SK-N-SH (cell line): ENCODE data around the gene MID1. TPM values are rescaled to one million over a fixed set of nuclear protein-coding genes. Genes with fewer than 3 reads are reported as not detected.

Source experiments
- CTCF ChIA-PET: fragments of 300-600, 350-600 bp; formaldehyde crosslinking; extraction: SDS; loops from one replicate; lab custom pipeline; 2021; lab: Yijun Ruan, JAX
- POLR2A ChIA-PET: fragments of 350-600 bp; sonication (Branson Sonifier 250); formaldehyde crosslinking; extraction: SDS; loops from one replicate; lab custom pipeline; 2020; ENCODE audit warnings: antibody characterized with exemption, inconsistent platforms; lab: Yijun Ruan, JAX
- DNase-seq: peaks from one replicate; pipeline ENCODE4 v3.0.0; 2012
- H2AFZ ChIP-seq: fragments of 200-600 bp; sonication (generic); 2 replicates; pipeline ENCODE4 v1.8.1; 2016; ENCODE audit warnings: antibody characterized with exemption, mild to moderate bottlenecking, low read depth
- H3F3A ChIP-seq: fragments of 200-600 bp; sonication (generic); replicated peaks from 2 replicates; pipeline ENCODE3; 2016; ENCODE audit warnings: antibody characterized with exemption, mild to moderate bottlenecking; ENCODE audit not compliant: insufficient read depth
- H3K27ac ChIP-seq, 2 experiments: fragments of 200-500 bp in 1 of 2; fragments of 200-600 bp in 1 of 2; sonication (Bioruptor generic) in 1 of 2; sonication (generic), shearing (Covaris generic) in 1 of 2; 2 replicates each; pipeline versions ENCODE4 v1.5.1 to v1.6.1; 2014 to 2016; ENCODE audit warnings: low read depth in 2 of 2, inconsistent platforms in 1 of 2, low read length in 1 of 2, mild to moderate bottlenecking in 1 of 2, mixed read lengths in 1 of 2
- H3K27me3 ChIP-seq: fragments of 200-600 bp; sonication (generic), shearing (Covaris generic); 2 replicates; pipeline ENCODE4 v1.6.1; 2016; ENCODE audit warnings: mixed run types; ENCODE audit not compliant: insufficient read depth
- H3K36me3 ChIP-seq, 2 experiments: fragments of 200-500 bp in 1 of 2; fragments of 200-600 bp in 1 of 2; sonication (Bioruptor generic) in 1 of 2; sonication (generic) in 1 of 2; replicated peaks in 1 of 2; 2 replicates each; pipeline versions ENCODE3 to v1.5.1; 2014 to 2016; ENCODE audit warnings: low read length in 1 of 2, mild to moderate bottlenecking in 1 of 2; ENCODE audit not compliant: insufficient read depth in 2 of 2, control insufficient read depth in 1 of 2
- H3K4me1 ChIP-seq, 2 experiments: fragments of 200-500 bp in 1 of 2; fragments of 200-600 bp in 1 of 2; sonication (Bioruptor generic) in 1 of 2; sonication (generic), shearing (Covaris generic) in 1 of 2; 2 replicates each; pipeline versions ENCODE4 v1.5.1 to v1.6.1; 2014 to 2016; ENCODE audit warnings: low read depth in 1 of 2, low read length in 1 of 2, mixed run types in 1 of 2; ENCODE audit not compliant: insufficient read depth in 2 of 2, control insufficient read depth in 1 of 2
- H3K4me2 ChIP-seq: fragments of 200-600 bp; sonication (generic), shearing (Covaris generic); 2 replicates; pipeline ENCODE4 v1.6.1; 2017; ENCODE audit warnings: mixed run types
- H3K4me3 ChIP-seq, 2 experiments: fragments of 200-500 bp in 1 of 2; fragments of 200-600 bp in 1 of 2; sonication (Bioruptor generic) in 1 of 2; sonication (generic), shearing (Covaris generic) in 1 of 2; 2 replicates each; pipeline versions ENCODE4 v1.5.1 to v1.8.1; 2014 to 2016; ENCODE audit warnings: low read depth in 2 of 2, inconsistent platforms in 1 of 2, low read length in 1 of 2, mild to moderate bottlenecking in 1 of 2, mixed read lengths in 1 of 2, moderate library complexity in 1 of 2
- H3K79me2 ChIP-seq: fragments of 200-600 bp; sonication (generic); 2 replicates; pipeline ENCODE4 v1.8.1; 2017; ENCODE audit warnings: mild to moderate bottlenecking; ENCODE audit not compliant: insufficient read depth
- H3K9ac ChIP-seq: fragments of 200-600 bp; sonication (generic); 2 replicates; pipeline ENCODE4 v1.6.1; 2017; ENCODE audit warnings: mixed run types
- H3K9me2 ChIP-seq: fragments of 200-600 bp; sonication (generic); 2 replicates; pipeline ENCODE4 v1.6.1; 2017; ENCODE audit warnings: mixed run types
- H3K9me3 ChIP-seq: fragments of 200-600 bp; sonication (generic); 2 replicates; pipeline ENCODE4 v1.6.1; 2017; ENCODE audit warnings: mixed run types, mild to moderate bottlenecking, moderate library complexity
- H4K20me1 ChIP-seq: fragments of 200-600 bp; sonication (generic); 2 replicates; pipeline ENCODE4 v1.6.1; 2017; ENCODE audit warnings: mild to moderate bottlenecking, mixed run types; ENCODE audit not compliant: insufficient read depth
- ELF1 ChIP-seq: IDR thresholded peaks from 2 replicates; pipeline ENCODE4 v1.4.0; 2012
- FOXJ3 ChIP-seq: sonication (generic); formaldehyde crosslinking; IDR thresholded peaks from 2 replicates; pipeline ENCODE4 v1.5.1; 2020; ENCODE audit warnings: mild to moderate bottlenecking, missing genetic modification reagents
- MEF2A ChIP-seq: IDR thresholded peaks from 2 replicates; pipeline ENCODE4 v1.4.0; 2012; ENCODE audit warnings: low read depth, borderline replicate concordance
- MXI1 ChIP-seq: IDR thresholded peaks from 2 replicates; pipeline ENCODE4 v1.6.1; 2012; ENCODE audit warnings: mild to moderate bottlenecking, low read depth, low read length, improper control_type of control experiment
- NFIC ChIP-seq: IDR thresholded peaks from 2 replicates; pipeline ENCODE4 v1.4.0; 2012; ENCODE audit warnings: borderline replicate concordance
- NRF1 ChIP-seq: IDR thresholded peaks from 2 replicates; pipeline ENCODE4 v1.6.1; 2012; ENCODE audit warnings: low read depth, mild to moderate bottlenecking, low read length
- RAD21 ChIP-seq: IDR thresholded peaks from 2 replicates; pipeline ENCODE4 v1.6.1; 2012; ENCODE audit warnings: mild to moderate bottlenecking, low read length
- RCOR1 ChIP-seq: fragments of 150-350 bp; IDR thresholded peaks from 2 replicates; pipeline ENCODE4 v1.6.1; 2017; ENCODE audit warnings: antibody characterized with exemption, low read length
- WGBS: methylation state at CpG from one replicate; pipeline ENCODE4 v1.1.6; 2017; ENCODE audit warnings: low lambda C conversion rate; 5-methylcytosine and 5-hydroxymethylcytosine counted together
- polyA plus RNA-seq, 3 experiments: library from polyadenylated mRNA; depleted of rRNA; stranded (reverse); fragments of >200 nt; gene quantifications; 2 replicates each; pipeline ENCODE4 v1.2.3, GENCODE V29; 2012
- TF ChIP-seq, protein P1 (sequence below): fragments of 150-350 bp; IDR thresholded peaks from 2 replicates; pipeline ENCODE4 v1.6.1; 2016; ENCODE audit warnings: mild to moderate bottlenecking, low read depth, low read length
- TF ChIP-seq, protein P2 (sequence below): IDR thresholded peaks from 2 replicates; pipeline ENCODE4; 2012
- TF ChIP-seq, protein P3 (sequence below): IDR thresholded peaks from 2 replicates; pipeline ENCODE4 v1.4.0; 2012; ENCODE audit warnings: low read depth
- TF ChIP-seq, protein P4 (sequence below): fragments of 200-600 bp; sonication (generic); IDR thresholded peaks from 2 replicates; pipeline ENCODE4 v1.6.1; 2017; ENCODE audit warnings: antibody characterized with exemption, mild to moderate bottlenecking, moderate library complexity
- TF ChIP-seq, protein P5 (sequence below): IDR thresholded peaks from 2 replicates; pipeline ENCODE4 v1.4.0; 2012; ENCODE audit warnings: low read depth, borderline replicate concordance

The MID1 gene
- polyA plus RNA-seq, 1 of the 3 experiments (the other 2 are of a cell fraction), result 10.4 TPM

DNA sequence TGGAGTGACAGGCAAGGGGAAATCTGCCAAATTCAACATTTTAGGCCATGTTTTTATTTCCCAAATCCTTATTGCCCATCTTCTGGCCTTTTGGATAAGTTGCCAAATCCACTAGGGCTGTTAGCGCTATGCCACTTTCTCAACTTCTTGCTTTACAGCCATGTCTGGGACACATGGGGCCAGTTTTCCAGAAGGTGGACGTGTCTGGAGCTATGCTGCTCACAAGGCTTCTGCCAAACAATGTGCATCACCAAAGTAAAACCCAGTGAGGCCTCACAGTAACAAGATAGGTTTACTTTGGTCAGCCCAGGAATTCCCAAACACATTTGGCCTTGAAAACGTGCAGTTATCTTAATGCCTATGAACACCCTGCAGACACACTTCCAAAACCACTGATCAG, 142.9 kb downstream of the MID1 start:
- Histone ChIP-seq H3K27me3 (no peaks in the 10 kb centered on the region), H3F3A (no peaks in the 10 kb centered on the region), H3K4me3 (no peak overlapping the region), H3K9me3 (no peaks in the 10 kb centered on the region), H2AFZ (no peak overlapping the region), H3K36me3 (peaks cover 0 to 2% of the 10 kb centered on the region in 2 experiments), H4K20me1 (no peaks in the 10 kb centered on the region), H3K27ac (no peak overlapping the region), H3K4me2 (no peak overlapping the region), H3K9ac (no peak overlapping the region), H3K79me2 (no peaks in the 10 kb centered on the region), H3K4me1 (no peaks in the 10 kb centered on the region), H3K9me2 (no peaks in the 10 kb centered on the region)
- DNase-seq, result no peak
- POLR2A ChIA-PET, result no interaction called here
- no peak for TF ChIP-seq ELF1
- TF ChIP-seq, protein P1, sequence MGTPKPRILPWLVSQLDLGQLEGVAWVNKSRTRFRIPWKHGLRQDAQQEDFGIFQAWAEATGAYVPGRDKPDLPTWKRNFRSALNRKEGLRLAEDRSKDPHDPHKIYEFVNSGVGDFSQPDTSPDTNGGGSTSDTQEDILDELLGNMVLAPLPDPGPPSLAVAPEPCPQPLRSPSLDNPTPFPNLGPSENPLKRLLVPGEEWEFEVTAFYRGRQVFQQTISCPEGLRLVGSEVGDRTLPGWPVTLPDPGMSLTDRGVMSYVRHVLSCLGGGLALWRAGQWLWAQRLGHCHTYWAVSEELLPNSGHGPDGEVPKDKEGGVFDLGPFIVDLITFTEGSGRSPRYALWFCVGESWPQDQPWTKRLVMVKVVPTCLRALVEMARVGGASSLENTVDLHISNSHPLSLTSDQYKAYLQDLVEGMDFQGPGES, result no peak
- no peak for TF ChIP-seq RCOR1
- TF ChIP-seq, protein P2, sequence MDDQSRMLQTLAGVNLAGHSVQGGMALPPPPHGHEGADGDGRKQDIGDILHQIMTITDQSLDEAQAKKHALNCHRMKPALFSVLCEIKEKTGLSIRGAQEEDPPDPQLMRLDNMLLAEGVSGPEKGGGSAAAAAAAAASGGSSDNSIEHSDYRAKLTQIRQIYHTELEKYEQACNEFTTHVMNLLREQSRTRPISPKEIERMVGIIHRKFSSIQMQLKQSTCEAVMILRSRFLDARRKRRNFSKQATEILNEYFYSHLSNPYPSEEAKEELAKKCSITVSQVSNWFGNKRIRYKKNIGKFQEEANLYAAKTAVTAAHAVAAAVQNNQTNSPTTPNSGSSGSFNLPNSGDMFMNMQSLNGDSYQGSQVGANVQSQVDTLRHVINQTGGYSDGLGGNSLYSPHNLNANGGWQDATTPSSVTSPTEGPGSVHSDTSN, result no peak
- TF ChIP-seq RAD21, result no peak
- TF ChIP-seq, protein P3, sequence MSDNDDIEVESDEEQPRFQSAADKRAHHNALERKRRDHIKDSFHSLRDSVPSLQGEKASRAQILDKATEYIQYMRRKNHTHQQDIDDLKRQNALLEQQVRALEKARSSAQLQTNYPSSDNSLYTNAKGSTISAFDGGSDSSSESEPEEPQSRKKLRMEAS, result no peak
- TF ChIP-seq FOXJ3 (CRISPR knock-in tag), result no peak
- TF ChIP-seq, protein P4, sequence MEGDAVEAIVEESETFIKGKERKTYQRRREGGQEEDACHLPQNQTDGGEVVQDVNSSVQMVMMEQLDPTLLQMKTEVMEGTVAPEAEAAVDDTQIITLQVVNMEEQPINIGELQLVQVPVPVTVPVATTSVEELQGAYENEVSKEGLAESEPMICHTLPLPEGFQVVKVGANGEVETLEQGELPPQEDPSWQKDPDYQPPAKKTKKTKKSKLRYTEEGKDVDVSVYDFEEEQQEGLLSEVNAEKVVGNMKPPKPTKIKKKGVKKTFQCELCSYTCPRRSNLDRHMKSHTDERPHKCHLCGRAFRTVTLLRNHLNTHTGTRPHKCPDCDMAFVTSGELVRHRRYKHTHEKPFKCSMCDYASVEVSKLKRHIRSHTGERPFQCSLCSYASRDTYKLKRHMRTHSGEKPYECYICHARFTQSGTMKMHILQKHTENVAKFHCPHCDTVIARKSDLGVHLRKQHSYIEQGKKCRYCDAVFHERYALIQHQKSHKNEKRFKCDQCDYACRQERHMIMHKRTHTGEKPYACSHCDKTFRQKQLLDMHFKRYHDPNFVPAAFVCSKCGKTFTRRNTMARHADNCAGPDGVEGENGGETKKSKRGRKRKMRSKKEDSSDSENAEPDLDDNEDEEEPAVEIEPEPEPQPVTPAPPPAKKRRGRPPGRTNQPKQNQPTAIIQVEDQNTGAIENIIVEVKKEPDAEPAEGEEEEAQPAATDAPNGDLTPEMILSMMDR, result no peak
- CTCF ChIA-PET, result no interaction called here
- 60% methylated on average over 3 of the region's 3 CpGs for WGBS

DNA sequence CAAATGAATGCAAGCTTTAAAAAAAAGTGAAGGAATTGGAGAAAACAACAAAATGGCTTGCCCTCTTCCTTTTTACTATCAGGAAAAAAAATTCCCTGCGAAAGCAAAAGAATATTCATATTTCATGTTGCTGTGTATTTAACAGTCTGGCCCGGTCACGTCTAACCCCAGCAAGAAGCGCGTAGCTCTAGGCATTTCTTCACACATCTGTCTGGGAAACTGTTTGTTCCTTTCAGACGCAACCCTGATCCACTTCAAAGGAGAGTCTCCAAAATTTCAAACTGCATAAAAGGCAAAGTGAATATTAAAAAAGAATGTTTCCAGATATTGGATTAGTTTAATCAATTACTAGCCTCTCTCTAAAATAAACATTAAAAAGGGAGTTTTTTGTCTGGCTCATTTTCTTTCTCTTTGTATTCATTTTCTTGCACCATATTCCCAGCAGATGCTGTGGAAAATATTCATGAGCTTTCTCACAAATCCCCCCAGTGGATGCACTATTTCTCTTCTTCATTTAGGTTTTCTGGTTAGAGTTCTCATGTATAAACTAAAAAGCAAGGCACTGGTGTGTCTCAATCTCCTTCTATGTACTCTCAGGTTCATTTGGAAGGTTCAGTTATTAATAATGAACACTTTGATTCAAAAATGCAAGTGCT, 145.3 kb downstream of the MID1 start:
- no peak overlapping the region for H3K4me2 ChIP-seq
- WGBS, result 61% methylated on average over 6 of the region's 6 CpGs
- POLR2A ChIA-PET, result no interaction called here
- TF ChIP-seq MEF2A, result no peak
- TF ChIP-seq, protein P1, result no peak
- TF ChIP-seq MXI1, result no peak
- TF ChIP-seq NRF1, result no peak
- TF ChIP-seq, protein P2, result no peak
- TF ChIP-seq NFIC, result no peak
- TF ChIP-seq, protein P5, sequence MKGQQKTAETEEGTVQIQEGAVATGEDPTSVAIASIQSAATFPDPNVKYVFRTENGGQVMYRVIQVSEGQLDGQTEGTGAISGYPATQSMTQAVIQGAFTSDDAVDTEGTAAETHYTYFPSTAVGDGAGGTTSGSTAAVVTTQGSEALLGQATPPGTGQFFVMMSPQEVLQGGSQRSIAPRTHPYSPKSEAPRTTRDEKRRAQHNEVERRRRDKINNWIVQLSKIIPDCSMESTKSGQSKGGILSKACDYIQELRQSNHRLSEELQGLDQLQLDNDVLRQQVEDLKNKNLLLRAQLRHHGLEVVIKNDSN, result no peak
- TF ChIP-seq, all 33 proteins: peak for 0
- Histone ChIP-seq H3K4me1 (no peaks in the 10 kb centered on the region), H3K9me3 (no peaks in the 10 kb centered on the region), H3K9ac (no peak overlapping the region), H3F3A (no peaks in the 10 kb centered on the region), H2AFZ (no peak overlapping the region), H3K36me3 (peaks cover 0 to 2% of the 10 kb centered on the region in 2 experiments), H3K27me3 (no peaks in the 10 kb centered on the region), H3K27ac (no peak overlapping the region), H3K79me2 (no peaks in the 10 kb centered on the region), H4K20me1 (no peaks in the 10 kb centered on the region), H3K9me2 (no peaks in the 10 kb centered on the region), H3K4me3 (no peak overlapping the region)
- no peak for DNase-seq
- CTCF ChIA-PET, result interaction anchor here (1.2 kb wide), 1 partner anchor 38 kb away, joined by 3 read pairs; no protein-coding TSS in a partner anchor
